Esophagus (tissue), 2 donors: Measurements from ENCODE around the gene EDNRB. TPM values are rescaled to one million over a fixed set of nuclear protein-coding genes. Genes with fewer than 3 reads are reported as not detected.
A peak's percentile ranks its signal among the peaks of the same experiment; 100 is the strongest.
"Not testable (repeated sequence)": the region's sequence is repeated elsewhere in the genome, so short reads cannot be mapped to it uniquely, and the experiment has no call there.

Experiments
- H3K27ac ChIP-seq, 2 donors: one replicate each; pipeline ENCODE4 v1.5.1; 2013; ENCODE audit warnings: low read depth in 2 of 2, mild to moderate bottlenecking in 2 of 2, inconsistent platforms in 1 of 2, low read length in 1 of 2, moderate library complexity in 1 of 2
- H3K27me3 ChIP-seq, 2 donors: one replicate each; pipeline ENCODE4 v1.6.1; 2013; ENCODE audit warnings: low read length in 2 of 2, control low read depth in 1 of 2, mild to moderate bottlenecking in 1 of 2; ENCODE audit not compliant: insufficient read depth in 2 of 2, control insufficient read depth in 1 of 2
- H3K36me3 ChIP-seq, 2 donors: one replicate each; pipeline ENCODE4 v1.6.1; 2013; ENCODE audit warnings: low read length in 1 of 2; ENCODE audit not compliant: control insufficient read depth in 2 of 2, insufficient read depth in 2 of 2
- H3K4me1 ChIP-seq, 2 donors: one replicate each; pipeline ENCODE4 v1.6.1; 2013; ENCODE audit warnings: low read length in 1 of 2; ENCODE audit not compliant: control insufficient read depth in 2 of 2, insufficient read depth in 2 of 2
- H3K4me3 ChIP-seq, 2 donors: one replicate each; pipeline ENCODE4 v1.5.1; 2013; ENCODE audit warnings: low read length in 2 of 2, mild to moderate bottlenecking in 2 of 2, low read depth in 1 of 2, moderate library complexity in 1 of 2
- H3K9me3 ChIP-seq, 2 donors: one replicate each; pipeline ENCODE4 v1.6.1; 2013; ENCODE audit warnings: mild to moderate bottlenecking in 2 of 2, low read depth in 1 of 2, low read length in 1 of 2, moderate library complexity in 1 of 2; ENCODE audit not compliant: control insufficient read depth in 2 of 2, insufficient read depth in 1 of 2
- WGBS, 2 donors: extraction: QIAGEN DNeasy Blood & Tissue Kit; methylation state at CpG; one replicate each; pipeline ENCODE4 v1.1.7; 2013; 5-methylcytosine and 5-hydroxymethylcytosine counted together
- polyA plus RNA-seq, 2 donors: library from polyadenylated mRNA; stranded (reverse); fragments of 200-250 nt; gene quantifications; one replicate each; pipeline ENCODE4 v1.2.3, GENCODE V29; 2013
- donor health status: healthy with polysubstance abuse.
- donor health status: Bipolar disorder and iron deficiency.

EDNRB gene
- 1 to 10 TPM in 1 of 2 donors, under 1 TPM in 1; 0.65 to 1.5 TPM for polyA plus RNA-seq

GRCh38 chr13:77918391-77919245 is at the start of gene EDNRB:
EDNRB (minus strand) TSS chr13:77918831; CDS start chr13:77918573, 258 bp downstream.
- Histone ChIP-seq H3K9me3 (no peaks in the 10 kb centered on the region), H3K27ac (peak within 1 kb of the TSS in 1 of 2 donors; percentile 53), H3K27me3 (peaks cover 0 to 5% of the 10 kb centered on the region in 2 donors), H3K36me3 (no peaks in the 10 kb centered on the region), H3K4me1 (peaks cover 4 to 7% of the 10 kb centered on the region in 2 donors), H3K4me3 (peak within 1 kb of the TSS; percentile 48 to 56)
- WGBS, 2 donors: 2 to 4% methylated on average over 60 of the region's 60 CpGs

GRCh38 chr13:77966671-77967070 is 48.0 kb upstream of the EDNRB start:
- Histone ChIP-seq H3K36me3 (no peaks in the 10 kb centered on the region), H3K4me3 (no peak overlapping the region), H3K9me3 (no peaks in the 10 kb centered on the region), H3K27me3 (no peaks in the 10 kb centered on the region), H3K27ac (no peak overlapping the region), H3K4me1 (no peaks in the 10 kb centered on the region)
- 75 to 80% methylated on average over 2 of the region's 2 CpGs for WGBS, 2 donors

- WGBS, 2 donors: 42 to 58% methylated on average over 1 of the region's 1 CpG
Measured at GRCh38 chr13:77952737-77953136, 34.1 kb upstream of the EDNRB start.

GRCh38 chr13:77952276-77952675 is 33.6 kb upstream of the EDNRB start:
- H3K4me3 ChIP-seq: no peak overlapping the region
- no peaks in the 10 kb centered on the region for H3K9me3 ChIP-seq
- no peak overlapping the region for H3K27ac ChIP-seq
- no peaks in the 10 kb centered on the region for H3K27me3 ChIP-seq
- no peaks in the 10 kb centered on the region for H3K36me3 ChIP-seq
- no peaks in the 10 kb centered on the region for H3K4me1 ChIP-seq

More at GRCh38 chr13:77952737-77953136, 34.1 kb upstream of the EDNRB start:
- Histone ChIP-seq H3K27ac (no peak overlapping the region), H3K4me3 (no peak overlapping the region), H3K36me3 (no peaks in the 10 kb centered on the region), H3K9me3 (no peaks in the 10 kb centered on the region), H3K4me1 (no peaks in the 10 kb centered on the region), H3K27me3 (no peaks in the 10 kb centered on the region)

GRCh38 chr13:77946522-77946921 is 27.9 kb upstream of the EDNRB start:
- Histone ChIP-seq H3K36me3 (no peaks in the 10 kb centered on the region), H3K27ac (no peak overlapping the region), H3K27me3 (no peaks in the 10 kb centered on the region), H3K4me1 (no peaks in the 10 kb centered on the region), H3K9me3 (no peaks in the 10 kb centered on the region), H3K4me3 (no peak overlapping the region)
- WGBS, 2 donors: 18 to 35% methylated on average over 1 of the region's 1 CpG

- not testable (repeated sequence) for H3K4me3 ChIP-seq, H3K4me1 ChIP-seq, H3K27ac ChIP-seq, H3K36me3 ChIP-seq, H3K9me3 ChIP-seq, H3K27me3 ChIP-seq
- WGBS, 2 donors: 84 to 87% methylated on average over 7 of the region's 7 CpGs
Measured at GRCh38 chr13:77935063-77935462, 16.4 kb upstream of the EDNRB start.

- H3K27me3 ChIP-seq: no peaks in the 10 kb centered on the region
- no peaks in the 10 kb centered on the region for H3K36me3 ChIP-seq
- no peak overlapping the region for H3K4me3 ChIP-seq
- H3K4me1 ChIP-seq: no peaks in the 10 kb centered on the region
- no peaks in the 10 kb centered on the region for H3K9me3 ChIP-seq
- no peak overlapping the region for H3K27ac ChIP-seq
Measured at GRCh38 chr13:77930430-77930829, 11.8 kb upstream of the EDNRB start.

GRCh38 chr13:77928909-77929308 is 10.3 kb upstream of the EDNRB start:
- Histone ChIP-seq H3K9me3 (no peaks in the 10 kb centered on the region), H3K36me3 (no peaks in the 10 kb centered on the region), H3K27ac (no peak overlapping the region), H3K4me1 (no peaks in the 10 kb centered on the region), H3K27me3 (no peaks in the 10 kb centered on the region), H3K4me3 (no peak overlapping the region)
- 10 to 17% methylated on average over 2 of the region's 2 CpGs for WGBS, 2 donors

- Histone ChIP-seq H3K4me3 (no peak overlapping the region), H3K36me3 (no peaks in the 10 kb centered on the region), H3K9me3 (no peaks in the 10 kb centered on the region), H3K27me3 (no peaks in the 10 kb centered on the region), H3K4me1 (no peaks in the 10 kb centered on the region), H3K27ac (no peak overlapping the region)
- WGBS, 2 donors: 90% methylated on average over 14 of the region's 14 CpGs
Measured at GRCh38 chr13:77925616-77926015, 7.0 kb upstream of the EDNRB start.

- Histone ChIP-seq H3K9me3 (no peaks in the 10 kb centered on the region), H3K36me3 (no peaks in the 10 kb centered on the region), H3K27ac (no peak overlapping the region), H3K4me1 (peaks cover 4 to 7% of the 10 kb centered on the region in 2 donors), H3K4me3 (peak overlapping the region in 1 of 2 donors; percentile 32), H3K27me3 (peaks cover 0 to 5% of the 10 kb centered on the region in 2 donors)
- 32 to 37% methylated on average over 8 of the region's 8 CpGs for WGBS, 2 donors
Measured at GRCh38 chr13:77919921-77920294, 1.3 kb upstream of the EDNRB start.
